Measurements from ENCODE around the gene PUDP. TPM values are rescaled to one million over a fixed set of nuclear protein-coding genes. Genes with fewer than 3 reads are reported as not detected.

Gene PUDP
- total RNA-seq = 22.6 and 23.2 TPM in 2 replicates
- 18.1 and 32.8 TPM in 2 replicates for polyA plus RNA-seq

DNA sequence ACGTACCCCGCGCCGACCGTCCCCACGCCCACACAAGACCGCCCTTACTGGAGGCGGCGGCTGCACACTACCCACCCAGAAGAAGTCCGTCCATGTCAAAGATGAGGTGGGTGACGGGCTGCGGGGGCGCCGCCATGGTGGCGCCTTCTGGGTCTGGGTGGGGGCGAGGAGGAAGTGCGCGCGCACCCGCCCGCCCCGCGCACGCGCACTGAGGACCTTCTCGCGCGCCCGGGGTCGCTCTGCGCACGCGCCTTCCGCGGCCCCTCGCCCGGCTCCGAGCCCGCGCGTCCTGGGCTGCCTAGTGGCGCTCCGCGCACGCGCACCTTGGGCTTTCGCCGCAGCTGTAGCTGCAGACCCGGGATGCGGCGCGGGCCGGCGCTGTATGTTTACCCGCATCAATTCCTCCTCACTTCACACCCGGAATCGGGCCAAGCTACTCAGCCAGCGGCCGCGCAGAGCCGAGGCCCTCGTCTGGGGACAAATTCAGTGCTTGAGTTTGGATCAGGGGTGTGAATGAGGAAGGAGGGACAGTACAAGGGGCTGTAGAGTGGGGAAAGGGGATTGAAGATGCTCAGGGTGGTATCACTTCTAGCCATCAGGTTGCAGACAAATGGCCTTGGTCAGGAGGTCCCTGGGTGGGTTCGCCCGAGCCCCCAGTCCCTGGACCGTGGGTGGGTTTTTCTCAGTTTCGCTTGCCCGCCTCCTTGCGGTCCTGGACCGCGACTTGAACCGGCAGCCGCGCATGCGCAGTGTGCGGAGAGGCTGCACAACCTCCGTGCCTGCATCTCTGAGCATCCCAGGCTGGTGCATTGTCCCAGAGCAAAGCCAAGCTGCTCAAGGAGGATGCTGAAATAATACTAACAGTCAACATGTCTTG lies at the start of gene PUDP:
TSS of gene PUDP (minus strand) at position 176 of the 877 bp plus-strand sequence. CDS start at position 136, 40 bp downstream.
- H3K9me3 ChIP-seq (ENCODE audit: low read depth) = no peaks in the 10 kb centered on the region
- TF ChIP-seq, protein P1, sequence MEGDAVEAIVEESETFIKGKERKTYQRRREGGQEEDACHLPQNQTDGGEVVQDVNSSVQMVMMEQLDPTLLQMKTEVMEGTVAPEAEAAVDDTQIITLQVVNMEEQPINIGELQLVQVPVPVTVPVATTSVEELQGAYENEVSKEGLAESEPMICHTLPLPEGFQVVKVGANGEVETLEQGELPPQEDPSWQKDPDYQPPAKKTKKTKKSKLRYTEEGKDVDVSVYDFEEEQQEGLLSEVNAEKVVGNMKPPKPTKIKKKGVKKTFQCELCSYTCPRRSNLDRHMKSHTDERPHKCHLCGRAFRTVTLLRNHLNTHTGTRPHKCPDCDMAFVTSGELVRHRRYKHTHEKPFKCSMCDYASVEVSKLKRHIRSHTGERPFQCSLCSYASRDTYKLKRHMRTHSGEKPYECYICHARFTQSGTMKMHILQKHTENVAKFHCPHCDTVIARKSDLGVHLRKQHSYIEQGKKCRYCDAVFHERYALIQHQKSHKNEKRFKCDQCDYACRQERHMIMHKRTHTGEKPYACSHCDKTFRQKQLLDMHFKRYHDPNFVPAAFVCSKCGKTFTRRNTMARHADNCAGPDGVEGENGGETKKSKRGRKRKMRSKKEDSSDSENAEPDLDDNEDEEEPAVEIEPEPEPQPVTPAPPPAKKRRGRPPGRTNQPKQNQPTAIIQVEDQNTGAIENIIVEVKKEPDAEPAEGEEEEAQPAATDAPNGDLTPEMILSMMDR (IDR thresholded peaks at IDR 0.05; ENCODE audit: poor library complexity) = peak; percentile 24
- no peak for TF ChIP-seq EZH2 (IDR thresholded peaks at IDR 0.05; ENCODE audit: borderline replicate concordance)
- TF ChIP-seq EZH2phosphoT487 (IDR thresholded peaks at IDR 0.05; ENCODE audit: low read depth, severe bottlenecking, unreplicated experiment) = no peak
- peak within 1 kb of the TSS; percentile 97 for H3K27ac ChIP-seq
- peak within 1 kb of the TSS; percentile 94 for H3K4me3 ChIP-seq
- DNase-seq (ENCODE audit: low spot score) = peak; percentile 94
- no peaks in the 10 kb centered on the region for H3K9me2 ChIP-seq (replicated peaks; ENCODE audit: insufficient read depth)
- H3K4me1 ChIP-seq (ENCODE audit: insufficient read depth) = no peaks in the 10 kb centered on the region
- H3K79me2 ChIP-seq = peaks cover 5% of the 10 kb centered on the region
- no peaks in the 10 kb centered on the region for H4K20me1 ChIP-seq (ENCODE audit: insufficient read depth, poor library complexity, severe bottlenecking)
- H3K4me2 ChIP-seq = peak within 1 kb of the TSS; percentile 81
- no peaks in the 10 kb centered on the region for H3K27me3 ChIP-seq
- H3K36me3 ChIP-seq (replicated peaks; ENCODE audit: insufficient read depth, low read depth) = no peaks in the 10 kb centered on the region
- H2AFZ ChIP-seq = peak within 1 kb of the TSS; percentile 92
- 39% methylated on average over 54 of the region's 76 CpGs for WGBS (ENCODE audit: low lambda C conversion rate, missing lambda C conversion rate)

- H3K4me2 ChIP-seq = no peak overlapping the region
- H2AFZ ChIP-seq = no peak overlapping the region
- WGBS (ENCODE audit: low lambda C conversion rate, missing lambda C conversion rate) = 93% methylated on average over 11 of the region's 11 CpGs
- no peak overlapping the region for H3K4me3 ChIP-seq
- H3K4me1 ChIP-seq (ENCODE audit: insufficient read depth) = no peaks in the 10 kb centered on the region
- H3K36me3 ChIP-seq (replicated peaks; ENCODE audit: insufficient read depth, low read depth) = no peaks in the 10 kb centered on the region
- H3K9me3 ChIP-seq (ENCODE audit: low read depth) = no peaks in the 10 kb centered on the region
- H4K20me1 ChIP-seq (ENCODE audit: insufficient read depth, poor library complexity, severe bottlenecking) = no peaks in the 10 kb centered on the region
- no peaks in the 10 kb centered on the region for H3K79me2 ChIP-seq
- TF ChIP-seq EZH2 (IDR thresholded peaks at IDR 0.05; ENCODE audit: borderline replicate concordance) (no peak), EZH2phosphoT487 (IDR thresholded peaks at IDR 0.05; ENCODE audit: low read depth, severe bottlenecking, unreplicated experiment) (no peak)
- TF ChIP-seq, protein P1 (IDR thresholded peaks at IDR 0.05; ENCODE audit: poor library complexity) = no peak
- no peaks in the 10 kb centered on the region for H3K9me2 ChIP-seq (replicated peaks; ENCODE audit: insufficient read depth)
- no peak overlapping the region for H3K27ac ChIP-seq
- DNase-seq (ENCODE audit: low spot score) = no peak
- H3K27me3 ChIP-seq = no peaks in the 10 kb centered on the region
Observed at GRCh38 chrX:7194606-7195005, 46.7 kb upstream of the PUDP start.

GRCh38 chrX:7192871-7193270 lies 44.9 kb upstream of the PUDP start:
- H3K4me3 ChIP-seq = no peak overlapping the region
- no peaks in the 10 kb centered on the region for H3K9me3 ChIP-seq (ENCODE audit: low read depth)
- H3K9me2 ChIP-seq (replicated peaks; ENCODE audit: insufficient read depth) = no peaks in the 10 kb centered on the region
- no peaks in the 10 kb centered on the region for H3K4me1 ChIP-seq (ENCODE audit: insufficient read depth)
- no peaks in the 10 kb centered on the region for H3K36me3 ChIP-seq (replicated peaks; ENCODE audit: insufficient read depth, low read depth)
- no peaks in the 10 kb centered on the region for H3K27me3 ChIP-seq
- no peak for DNase-seq (ENCODE audit: low spot score)
- H2AFZ ChIP-seq = no peak overlapping the region
- H3K79me2 ChIP-seq = no peaks in the 10 kb centered on the region
- TF ChIP-seq, protein P1 (IDR thresholded peaks at IDR 0.05; ENCODE audit: poor library complexity) = no peak
- TF ChIP-seq EZH2phosphoT487 (IDR thresholded peaks at IDR 0.05; ENCODE audit: low read depth, severe bottlenecking, unreplicated experiment) = no peak
- TF ChIP-seq EZH2 (IDR thresholded peaks at IDR 0.05; ENCODE audit: borderline replicate concordance) = no peak
- no peak overlapping the region for H3K27ac ChIP-seq
- WGBS (ENCODE audit: low lambda C conversion rate, missing lambda C conversion rate) = 81% methylated on average over 7 of the region's 7 CpGs
- H4K20me1 ChIP-seq (ENCODE audit: insufficient read depth, poor library complexity, severe bottlenecking) = no peaks in the 10 kb centered on the region
- H3K4me2 ChIP-seq = no peak overlapping the region
